Measurements from ENCODE around the gene ABCA13. TPM values are rescaled to one million over a fixed set of nuclear protein-coding genes. Genes with fewer than 3 reads are reported as not detected.

ABCA13 gene
- total RNA-seq, 2 donors from 2014 or later, result not detected

DNA sequence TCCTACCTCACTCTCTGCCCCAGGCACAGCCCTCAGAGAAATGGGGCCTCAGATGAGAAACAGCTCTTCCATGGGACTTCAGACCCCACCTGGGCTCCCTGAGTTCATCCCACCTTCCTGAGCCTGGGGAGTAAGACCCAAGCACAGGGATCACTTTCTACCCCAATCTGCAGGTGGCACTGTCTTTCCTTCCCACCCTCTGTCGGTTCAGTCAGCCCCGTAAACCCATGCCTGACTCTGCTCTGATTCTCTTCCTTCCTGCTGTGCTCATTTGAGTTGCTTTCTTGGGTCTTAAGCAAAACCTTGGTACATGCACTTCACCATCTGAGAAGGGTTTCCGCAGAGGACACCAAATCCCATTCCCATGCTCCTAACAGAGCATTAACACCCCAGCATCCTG lies 446.7 kb downstream of the ABCA13 start:
- H3K27me3 Mint-ChIP-seq, result peaks cover 3% of the 10 kb centered on the region
- H3K9me3 Mint-ChIP-seq, result peaks cover 7% of the 10 kb centered on the region
- no peaks in the 10 kb centered on the region for H3K4me1 Mint-ChIP-seq
- H3K4me3 Mint-ChIP-seq, result no peak overlapping the region
- ATAC-seq (replicated peaks), result no peak
- H3K36me3 Mint-ChIP-seq (ENCODE audit: low read depth), result no peaks in the 10 kb centered on the region
- no peak overlapping the region for H3K27ac Mint-ChIP-seq

- ATAC-seq (replicated peaks), result no peak
- Mint-ChIP-seq H3K9me3 (peaks cover 11% of the 10 kb centered on the region), H3K27me3 (peaks cover 3% of the 10 kb centered on the region), H3K27ac (no peak overlapping the region), H3K4me3 (no peak overlapping the region), H3K36me3 (ENCODE audit: low read depth) (no peaks in the 10 kb centered on the region), H3K4me1 (no peaks in the 10 kb centered on the region)
Observed at GRCh38 chr7:48621076-48621475, 449.8 kb downstream of the ABCA13 start.

GRCh38 chr7:48627164-48627563 lies 455.9 kb downstream of the ABCA13 start:
- Mint-ChIP-seq H3K4me1 (no peaks in the 10 kb centered on the region), H3K27ac (no peak overlapping the region), H3K4me3 (no peak overlapping the region), H3K9me3 (peaks cover 8% of the 10 kb centered on the region), H3K27me3 (no peaks in the 10 kb centered on the region), H3K36me3 (ENCODE audit: low read depth) (no peaks in the 10 kb centered on the region)
- no peak for ATAC-seq (replicated peaks)

GRCh38 chr7:48628793-48629349 lies 457.6 kb downstream of the ABCA13 start:
- Mint-ChIP-seq H3K4me3 (no peak overlapping the region), H3K27me3 (no peaks in the 10 kb centered on the region), H3K4me1 (no peaks in the 10 kb centered on the region), H3K9me3 (peaks cover 6% of the 10 kb centered on the region), H3K36me3 (ENCODE audit: low read depth) (no peaks in the 10 kb centered on the region), H3K27ac (no peak overlapping the region)
- no peak for ATAC-seq (replicated peaks)

- Mint-ChIP-seq H3K4me3 (no peak overlapping the region), H3K36me3 (ENCODE audit: low read depth) (no peaks in the 10 kb centered on the region), H3K27me3 (no peaks in the 10 kb centered on the region), H3K9me3 (peaks cover 5% of the 10 kb centered on the region), H3K27ac (no peak overlapping the region), H3K4me1 (no peaks in the 10 kb centered on the region)
- ATAC-seq (replicated peaks), result no peak
Observed at GRCh38 chr7:48634116-48634632, 462.9 kb downstream of the ABCA13 start.

DNA sequence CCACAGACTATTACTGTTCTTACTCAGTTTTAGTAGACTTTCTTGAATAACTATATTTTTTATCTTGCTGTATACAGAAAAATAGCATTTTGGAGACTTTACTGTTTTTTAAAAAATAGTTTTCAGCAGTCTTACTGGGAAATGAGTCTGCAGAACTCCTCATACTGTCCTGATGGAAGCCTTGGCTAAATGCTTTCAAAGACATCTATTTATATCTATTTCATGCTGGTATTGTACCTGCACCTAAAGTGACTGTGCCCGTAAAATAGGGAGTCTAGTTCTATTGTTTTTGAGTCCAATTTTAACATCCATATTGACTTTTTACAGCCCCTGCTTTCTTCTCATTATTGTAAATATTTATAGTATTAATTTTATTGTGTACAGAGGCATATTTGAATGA lies 464.5 kb downstream of the ABCA13 start:
- Mint-ChIP-seq H3K27ac (no peak overlapping the region), H3K4me3 (no peak overlapping the region), H3K4me1 (no peaks in the 10 kb centered on the region), H3K36me3 (ENCODE audit: low read depth) (no peaks in the 10 kb centered on the region), H3K9me3 (peaks cover 5% of the 10 kb centered on the region), H3K27me3 (no peaks in the 10 kb centered on the region)
- no peak for ATAC-seq (replicated peaks)

- no peaks in the 10 kb centered on the region for H3K36me3 Mint-ChIP-seq (ENCODE audit: low read depth)
- no peak for ATAC-seq (replicated peaks)
- H3K4me1 Mint-ChIP-seq, result no peaks in the 10 kb centered on the region
- no peaks in the 10 kb centered on the region for H3K27me3 Mint-ChIP-seq
- no peak overlapping the region for H3K27ac Mint-ChIP-seq
- H3K4me3 Mint-ChIP-seq, result no peak overlapping the region
- peaks cover 5% of the 10 kb centered on the region for H3K9me3 Mint-ChIP-seq
Observed at GRCh38 chr7:48636391-48637015, 465.2 kb downstream of the ABCA13 start.

GRCh38 chr7:48637382-48637781 lies 466.1 kb downstream of the ABCA13 start:
- no peaks in the 10 kb centered on the region for H3K9me3 Mint-ChIP-seq
- H3K36me3 Mint-ChIP-seq (ENCODE audit: low read depth), result no peaks in the 10 kb centered on the region
- H3K4me1 Mint-ChIP-seq, result no peaks in the 10 kb centered on the region
- no peak for ATAC-seq (replicated peaks)
- no peaks in the 10 kb centered on the region for H3K27me3 Mint-ChIP-seq
- H3K27ac Mint-ChIP-seq, result no peak overlapping the region
- H3K4me3 Mint-ChIP-seq, result no peak overlapping the region

DNA sequence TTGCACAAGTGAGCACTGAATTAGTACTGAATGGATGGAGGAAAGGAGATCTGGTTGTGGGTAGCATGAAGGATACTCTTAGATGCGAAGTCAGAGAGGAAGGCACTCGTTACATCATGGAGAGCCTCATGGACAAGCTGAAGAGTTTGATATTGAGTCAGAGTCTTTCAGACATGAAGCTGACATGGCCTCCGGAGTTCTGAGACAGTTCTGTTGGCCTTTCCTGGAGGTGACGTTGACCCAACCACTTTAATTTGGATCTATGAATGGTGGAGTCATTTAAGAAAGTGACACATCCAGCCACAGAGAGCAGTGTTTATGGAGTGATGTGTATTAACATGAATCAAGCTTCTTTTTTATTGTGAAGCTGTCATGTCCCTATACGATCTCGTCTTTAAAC lies 466.8 kb downstream of the ABCA13 start:
- ATAC-seq (replicated peaks), result no peak
- no peaks in the 10 kb centered on the region for H3K36me3 Mint-ChIP-seq (ENCODE audit: low read depth)
- no peaks in the 10 kb centered on the region for H3K27me3 Mint-ChIP-seq
- H3K27ac Mint-ChIP-seq, result no peak overlapping the region
- no peaks in the 10 kb centered on the region for H3K4me1 Mint-ChIP-seq
- H3K4me3 Mint-ChIP-seq, result no peak overlapping the region
- no peaks in the 10 kb centered on the region for H3K9me3 Mint-ChIP-seq

DNA sequence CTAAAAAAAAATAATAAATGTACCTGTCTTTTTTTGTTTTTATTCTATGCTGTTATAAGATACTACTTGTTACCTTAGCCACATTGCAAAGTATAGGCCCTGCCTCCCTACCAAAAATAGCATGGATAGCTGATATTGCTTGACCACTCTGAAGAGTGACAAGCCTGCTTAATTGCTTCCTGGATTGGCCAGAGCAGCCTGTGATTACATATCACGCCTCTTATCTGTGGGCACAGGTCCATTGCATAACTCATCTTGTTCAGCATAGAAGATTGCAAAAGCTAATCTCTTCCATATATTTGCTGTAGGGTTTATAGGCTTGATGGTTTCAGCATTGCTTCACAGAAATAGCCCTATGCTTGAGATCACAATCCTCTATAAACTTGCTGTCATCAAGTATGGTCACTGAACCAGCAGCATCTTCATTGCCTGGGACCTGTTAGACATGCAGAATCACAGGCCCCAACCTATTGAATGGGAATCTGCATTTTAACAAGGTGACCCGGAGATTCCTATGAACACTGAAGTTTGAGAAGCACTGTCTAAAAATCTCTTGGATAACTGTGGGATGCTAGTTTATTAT lies 472.3 kb downstream of the ABCA13 start:
- Mint-ChIP-seq H3K27me3 (no peaks in the 10 kb centered on the region), H3K4me1 (no peaks in the 10 kb centered on the region), H3K27ac (no peak overlapping the region), H3K9me3 (no peaks in the 10 kb centered on the region), H3K4me3 (no peak overlapping the region), H3K36me3 (ENCODE audit: low read depth) (no peaks in the 10 kb centered on the region)
- ATAC-seq (replicated peaks), result no peak

DNA sequence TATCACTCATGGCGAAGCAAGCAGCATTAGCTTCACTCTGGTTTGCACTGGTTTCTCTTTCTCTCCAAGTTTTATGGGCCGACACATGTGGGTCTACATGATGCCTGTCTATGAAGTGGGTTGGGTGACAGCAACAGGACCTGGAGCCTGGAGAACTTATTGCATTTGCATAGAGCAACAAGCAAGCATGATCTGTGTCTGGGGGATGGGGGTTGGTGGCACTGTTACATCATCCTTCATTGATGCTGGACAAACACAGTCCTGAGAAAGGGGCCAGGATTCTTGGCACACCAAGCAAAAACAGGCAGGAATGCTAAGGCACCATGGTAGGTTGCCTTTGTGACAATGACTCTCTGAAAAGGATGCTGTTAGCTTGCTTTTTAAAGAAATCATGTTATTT lies 486.9 kb downstream of the ABCA13 start:
- no peak overlapping the region for H3K27ac Mint-ChIP-seq
- H3K27me3 Mint-ChIP-seq, result no peaks in the 10 kb centered on the region
- no peaks in the 10 kb centered on the region for H3K4me1 Mint-ChIP-seq
- H3K4me3 Mint-ChIP-seq, result no peak overlapping the region
- ATAC-seq (replicated peaks), result no peak
- H3K36me3 Mint-ChIP-seq (ENCODE audit: low read depth), result no peaks in the 10 kb centered on the region
- peaks cover 20% of the 10 kb centered on the region for H3K9me3 Mint-ChIP-seq

DNA sequence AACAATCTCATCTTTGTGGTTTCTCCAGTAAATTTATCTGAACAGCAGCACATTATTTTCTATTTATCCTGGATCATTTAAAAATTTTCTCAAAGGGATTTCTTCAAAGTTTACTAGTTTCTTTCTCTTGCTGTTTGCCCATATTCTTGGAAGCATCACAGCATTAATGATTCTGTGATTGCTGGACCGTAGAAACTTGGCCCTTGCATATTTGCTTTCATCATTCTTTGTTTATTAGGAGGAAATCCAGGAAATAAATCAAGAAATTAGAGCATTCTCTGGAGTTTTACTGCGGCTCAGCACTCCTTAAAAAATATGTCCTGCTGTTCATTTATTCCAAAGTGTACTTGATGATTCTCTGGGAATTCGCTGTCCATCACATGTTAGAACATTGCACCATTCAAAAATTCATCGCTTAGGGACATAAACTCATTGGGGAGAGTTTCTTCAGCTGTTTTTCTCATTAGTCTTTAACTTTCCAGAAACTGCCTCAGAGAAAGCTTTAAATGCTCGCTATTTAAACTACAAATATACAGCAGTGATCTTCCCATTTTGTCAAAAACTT lies 489.1 kb downstream of the ABCA13 start:
- Mint-ChIP-seq H3K4me1 (no peaks in the 10 kb centered on the region), H3K4me3 (no peak overlapping the region), H3K36me3 (ENCODE audit: low read depth) (no peaks in the 10 kb centered on the region), H3K9me3 (peaks cover 10% of the 10 kb centered on the region), H3K27me3 (no peaks in the 10 kb centered on the region), H3K27ac (no peak overlapping the region)
- ATAC-seq (replicated peaks), result no peak

GRCh38 chr7:48664241-48664640 lies 493.0 kb downstream of the ABCA13 start:
- H3K27me3 Mint-ChIP-seq, result no peaks in the 10 kb centered on the region
- H3K36me3 Mint-ChIP-seq (ENCODE audit: low read depth), result no peaks in the 10 kb centered on the region
- H3K4me1 Mint-ChIP-seq, result no peaks in the 10 kb centered on the region
- peaks cover 11% of the 10 kb centered on the region for H3K9me3 Mint-ChIP-seq
- ATAC-seq (replicated peaks), result no peak
- no peak overlapping the region for H3K4me3 Mint-ChIP-seq
- no peak overlapping the region for H3K27ac Mint-ChIP-seq

- Mint-ChIP-seq H3K9me3 (peaks cover 15% of the 10 kb centered on the region), H3K27ac (no peak overlapping the region), H3K4me1 (no peaks in the 10 kb centered on the region), H3K36me3 (ENCODE audit: low read depth) (no peaks in the 10 kb centered on the region), H3K27me3 (no peaks in the 10 kb centered on the region), H3K4me3 (no peak overlapping the region)
- ATAC-seq (replicated peaks), result no peak
Observed at GRCh38 chr7:48665353-48666135, 494.3 kb downstream of the ABCA13 start.
